ENCODE data around the gene NPHP4.
"Not testable (repeated sequence)": the region's sequence is repeated elsewhere in the genome, so short reads cannot be mapped to it uniquely, and the experiment has no call there.

Gene NPHP4

GRCh38 chr1:6022193-6022592, 30.0 kb upstream of the NPHP4 start:
- DNase-seq, result no peak

GRCh38 chr1:6019166-6019845, 27.1 kb upstream of the NPHP4 start:
- DNase-seq, result no peak

- DNase-seq, result not testable (repeated sequence)
Measured at GRCh38 chr1:6017654-6018053, 25.4 kb upstream of the NPHP4 start.

GRCh38 chr1:6016191-6016865, 24.1 kb upstream of the NPHP4 start:
- no peak for DNase-seq

- no peak for DNase-seq
Measured at GRCh38 chr1:6014130-6014999, 22.1 kb upstream of the NPHP4 start.

- DNase-seq, result no peak
Measured at GRCh38 chr1:6013491-6013890, 21.3 kb upstream of the NPHP4 start.

- DNase-seq, result no peak
Measured at GRCh38 chr1:6012529-6013318, 20.5 kb upstream of the NPHP4 start.

- DNase-seq, result no peak
Measured at GRCh38 chr1:6011946-6012258, 19.7 kb upstream of the NPHP4 start.

- DNase-seq, result no peak
Measured at GRCh38 chr1:6011161-6011945, 19.1 kb upstream of the NPHP4 start.

- DNase-seq, result no peak
Measured at GRCh38 chr1:6010554-6010953, 18.3 kb upstream of the NPHP4 start.

- no peak for DNase-seq
Measured at GRCh38 chr1:6009120-6010040, 17.2 kb upstream of the NPHP4 start.

- DNase-seq, result no peak
Measured at GRCh38 chr1:6008696-6009095, 16.5 kb upstream of the NPHP4 start.

- no peak for DNase-seq
Measured at GRCh38 chr1:6008084-6008415, 15.8 kb upstream of the NPHP4 start.

- no peak for DNase-seq
Measured at GRCh38 chr1:6007318-6008083, 15.3 kb upstream of the NPHP4 start.

GRCh38 chr1:6006882-6007281, 14.7 kb upstream of the NPHP4 start:
- no peak for DNase-seq

GRCh38 chr1:6005276-6005917, 13.2 kb upstream of the NPHP4 start:
- no peak for DNase-seq

- DNase-seq, result no peak
Measured at GRCh38 chr1:6004412-6005123, 12.3 kb upstream of the NPHP4 start.

GRCh38 chr1:6003568-6004411, 11.6 kb upstream of the NPHP4 start:
- DNase-seq, result no peak
